Adrenal gland (tissue), 5 donors: ENCODE results near the gene CARD9.

Experiments
- POLR2A ChIP-seq, 2 donors: fragments of 450-650 bp; IDR thresholded peaks; one replicate each; pipeline ENCODE4 v1.6.1; 2017; ENCODE audit warnings: antibody characterized with exemption in 2 of 2, mild to moderate bottlenecking in 2 of 2, moderate library complexity in 1 of 2
- TF ChIP-seq, protein P1 (sequence below), 6 experiments: fragments of 450-650 bp in 4 of 6; fragments of 200-600 bp in 2 of 6; sonication (generic) in 1 of 6; IDR thresholded peaks; 1 replicate in 5 of 6; 2 replicates in 1 of 6; pipeline versions ENCODE4 v1.5.1 to v1.8.0; 2016 to 2021; ENCODE audit warnings: antibody characterized with exemption in 6 of 6, mild to moderate bottlenecking in 2 of 6, moderate library complexity in 1 of 6
- donor health status: DM: no; HTN: no; CAD: no.

DNA sequence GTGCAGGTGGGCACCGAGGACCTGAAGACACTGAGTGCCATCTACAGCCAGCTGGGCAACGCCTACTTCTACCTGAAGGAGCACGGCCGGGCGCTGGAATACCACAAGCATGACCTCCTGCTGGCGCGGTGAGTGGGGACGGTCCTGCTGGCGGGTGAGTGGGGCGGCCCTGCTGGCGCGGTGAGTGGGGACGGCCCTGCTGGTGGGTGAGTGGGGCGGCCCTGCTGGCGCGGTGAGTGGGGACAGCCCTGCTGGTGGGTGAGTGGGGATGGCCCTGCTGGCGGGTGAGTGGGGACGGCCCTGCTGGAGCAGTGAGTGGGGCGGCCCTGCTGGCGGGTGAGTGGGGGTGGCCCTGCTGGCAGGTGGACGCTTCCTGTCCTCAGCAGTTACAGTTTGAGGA, 38.9 kb downstream of the CARD9 start:
- TF ChIP-seq, protein P1, sequence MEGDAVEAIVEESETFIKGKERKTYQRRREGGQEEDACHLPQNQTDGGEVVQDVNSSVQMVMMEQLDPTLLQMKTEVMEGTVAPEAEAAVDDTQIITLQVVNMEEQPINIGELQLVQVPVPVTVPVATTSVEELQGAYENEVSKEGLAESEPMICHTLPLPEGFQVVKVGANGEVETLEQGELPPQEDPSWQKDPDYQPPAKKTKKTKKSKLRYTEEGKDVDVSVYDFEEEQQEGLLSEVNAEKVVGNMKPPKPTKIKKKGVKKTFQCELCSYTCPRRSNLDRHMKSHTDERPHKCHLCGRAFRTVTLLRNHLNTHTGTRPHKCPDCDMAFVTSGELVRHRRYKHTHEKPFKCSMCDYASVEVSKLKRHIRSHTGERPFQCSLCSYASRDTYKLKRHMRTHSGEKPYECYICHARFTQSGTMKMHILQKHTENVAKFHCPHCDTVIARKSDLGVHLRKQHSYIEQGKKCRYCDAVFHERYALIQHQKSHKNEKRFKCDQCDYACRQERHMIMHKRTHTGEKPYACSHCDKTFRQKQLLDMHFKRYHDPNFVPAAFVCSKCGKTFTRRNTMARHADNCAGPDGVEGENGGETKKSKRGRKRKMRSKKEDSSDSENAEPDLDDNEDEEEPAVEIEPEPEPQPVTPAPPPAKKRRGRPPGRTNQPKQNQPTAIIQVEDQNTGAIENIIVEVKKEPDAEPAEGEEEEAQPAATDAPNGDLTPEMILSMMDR (IDR thresholded peaks at IDR 0.05): no peak
- TF ChIP-seq POLR2A (IDR thresholded peaks at IDR 0.05): no peak
